AML-193 (cell line): ENCODE data around the gene VNN1.
"Not testable (repeated sequence)": the region's sequence is repeated elsewhere in the genome, so short reads cannot be mapped to it uniquely, and the experiment has no call there.

Experiments used
- DNase-seq, 2 experiments: peaks; one replicate each; lab custom pipeline; 2025; lab: John Stamatoyannopoulos, UW

VNN1 gene

GRCh38 chr6:132725947-132726607, 12.2 kb upstream of the VNN1 start:
- DNase-seq: no peak

GRCh38 chr6:132725471-132725870, 11.6 kb upstream of the VNN1 start:
- DNase-seq: no peak

- no peak for DNase-seq
These were observed 6.0 kb upstream of the VNN1 start for GRCh38 chr6:132719736-132720448.

DNA sequence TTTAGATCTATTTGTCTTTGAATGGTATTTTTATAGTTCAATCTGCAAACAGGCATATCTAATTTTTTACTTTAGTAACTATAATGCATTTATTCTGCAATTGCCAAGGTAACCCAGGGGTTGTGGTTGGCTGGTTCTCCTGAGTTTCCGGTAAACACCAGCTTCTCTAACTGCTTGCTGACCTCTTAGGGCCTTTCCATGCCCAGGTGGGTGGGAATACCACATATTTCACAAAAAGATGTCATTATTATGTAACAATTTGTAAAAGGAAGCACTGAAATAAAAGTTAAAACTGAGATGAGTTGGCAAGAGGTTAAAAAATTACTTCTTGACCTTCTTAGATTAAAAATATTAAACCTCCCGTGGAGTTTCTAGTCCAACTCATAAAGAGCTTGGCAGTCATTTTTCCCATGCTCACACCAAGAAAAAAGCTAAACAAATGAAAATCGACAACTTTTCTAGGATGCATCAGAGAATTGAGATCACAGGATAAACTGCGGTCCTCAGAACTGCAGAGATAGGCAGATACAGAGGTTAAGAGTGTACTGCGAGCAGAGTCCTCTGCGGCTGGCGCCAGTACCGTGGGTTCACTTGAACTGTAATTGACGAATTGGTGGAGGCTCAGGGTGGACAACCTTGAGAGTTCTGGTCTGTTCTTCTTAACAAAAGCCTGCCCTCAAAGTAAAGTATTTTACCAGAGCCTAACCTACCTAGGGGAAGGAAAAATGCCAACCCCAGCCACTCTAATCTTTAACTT, 2.2 kb upstream of the VNN1 start:
- DNase-seq: no peak

DNA sequence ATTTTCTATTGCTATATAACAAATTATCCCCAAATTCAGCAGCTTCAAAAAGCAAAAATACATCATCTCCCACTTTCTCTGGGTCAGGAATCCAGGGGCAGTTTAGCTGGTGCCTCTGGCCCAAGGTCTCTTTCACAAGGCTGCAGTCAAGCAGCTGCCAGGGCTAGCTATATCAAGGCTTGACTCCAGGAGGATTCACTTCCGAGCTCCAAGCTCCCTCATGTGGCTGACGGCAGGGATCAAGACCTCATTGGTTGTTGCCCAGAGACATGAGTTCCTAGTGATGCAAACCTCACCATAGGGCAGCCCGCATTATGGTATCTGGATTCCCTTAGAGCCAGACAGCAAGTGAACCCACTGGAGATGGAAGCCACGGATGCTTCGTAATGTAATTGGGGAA, 1.3 kb upstream of the VNN1 start:
- DNase-seq: no peak

DNA sequence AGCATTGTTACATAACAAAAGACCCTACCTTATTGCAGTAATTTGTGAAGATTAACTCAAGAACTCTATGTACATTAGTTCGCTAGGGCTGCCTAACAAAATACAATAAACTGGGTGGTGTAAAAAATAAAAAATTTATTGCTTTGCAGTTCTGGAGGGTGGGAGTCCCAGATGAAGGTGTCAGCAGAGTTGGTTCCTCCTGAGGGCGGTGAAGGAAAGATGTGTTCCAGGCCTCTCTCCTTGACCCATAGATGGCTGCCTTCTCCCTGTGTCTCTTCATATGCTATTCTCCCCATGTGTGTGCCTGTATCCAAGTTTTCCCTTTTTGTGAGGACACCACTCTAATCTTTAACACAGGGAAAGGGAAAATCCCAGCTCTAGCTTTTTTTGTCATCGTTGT, 305 bp upstream of the VNN1 start:
- no peak for DNase-seq

DNA sequence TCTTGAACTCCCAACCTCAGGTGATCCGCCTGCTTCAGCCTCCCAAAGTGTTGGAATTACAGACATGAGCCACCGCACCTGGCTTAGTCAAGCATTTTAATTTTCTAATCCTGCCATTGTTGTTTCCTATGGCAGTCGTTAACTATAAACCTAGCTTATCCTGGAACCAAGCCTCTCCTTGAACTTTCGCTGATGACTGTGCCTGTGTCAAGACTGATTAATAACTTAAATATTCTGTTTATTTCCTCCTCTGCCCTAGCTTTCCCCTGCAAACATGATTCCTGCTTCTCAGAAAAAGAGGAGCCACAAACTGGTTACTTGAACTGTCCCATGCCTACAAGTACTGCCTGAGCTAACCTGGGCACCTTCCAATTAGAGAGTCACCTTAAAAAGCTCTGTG, 1.5 kb downstream of the VNN1 start:
- DNase-seq: no peak

DNA sequence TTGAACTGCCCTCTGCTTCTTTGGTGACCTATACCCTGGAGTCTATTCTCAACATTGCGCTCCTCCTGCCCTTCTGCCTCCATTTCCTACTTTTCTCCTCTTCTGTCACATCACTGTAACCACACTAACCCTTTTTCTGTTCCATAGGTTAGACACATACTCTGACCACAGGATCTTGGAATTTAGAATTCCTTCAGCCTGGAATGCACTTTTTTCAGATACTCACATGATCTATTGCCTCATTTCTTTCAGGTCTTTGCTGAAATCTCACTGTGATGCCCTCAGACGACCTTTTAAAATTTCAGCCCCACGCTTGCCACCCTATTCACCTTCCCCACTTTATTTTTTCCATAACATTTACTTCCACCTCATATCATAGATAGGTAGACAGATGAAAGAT, 5.1 kb downstream of the VNN1 start:
- DNase-seq: no peak

GRCh38 chr6:132708002-132708401, 5.9 kb downstream of the VNN1 start:
- no peak for DNase-seq

- DNase-seq: not testable (repeated sequence)
These were observed 7.1 kb downstream of the VNN1 start for GRCh38 chr6:132706756-132707155.

GRCh38 chr6:132703936-132704335, 9.9 kb downstream of the VNN1 start:
- DNase-seq: no peak

- no peak for DNase-seq
These were observed 15.2 kb downstream of the VNN1 start for GRCh38 chr6:132698608-132699007.

GRCh38 chr6:132695773-132696172, 18.1 kb downstream of the VNN1 start:
- no peak for DNase-seq

- no peak for DNase-seq
These were observed 20.4 kb downstream of the VNN1 start for GRCh38 chr6:132693478-132693877.

- DNase-seq: no peak
These were observed 23.2 kb downstream of the VNN1 start for GRCh38 chr6:132690678-132691077.

DNA sequence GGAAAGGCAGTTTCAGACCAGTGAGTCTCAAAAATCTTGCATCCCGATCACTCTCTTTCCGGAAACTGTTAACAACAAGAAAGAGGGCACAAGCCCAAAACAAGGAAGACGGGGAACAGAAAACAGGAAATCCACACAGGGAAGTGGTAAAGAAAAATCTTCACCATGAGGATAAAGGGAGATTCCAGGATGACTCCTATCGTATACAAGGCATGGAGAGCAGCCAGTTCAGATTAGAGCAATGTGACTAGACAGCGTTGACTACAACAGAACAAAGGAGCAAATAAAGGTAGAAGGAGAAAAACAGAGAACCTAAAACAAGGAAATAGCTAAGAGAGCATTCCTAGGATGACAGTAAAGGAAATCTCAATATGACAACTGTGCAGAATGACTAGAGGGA, 26.5 kb downstream of the VNN1 start:
- DNase-seq: no peak

- no peak for DNase-seq
These were observed 27.3 kb downstream of the VNN1 start for GRCh38 chr6:132686531-132686930.

GRCh38 chr6:132685009-132685408, 28.8 kb downstream of the VNN1 start:
- no peak for DNase-seq

DNA sequence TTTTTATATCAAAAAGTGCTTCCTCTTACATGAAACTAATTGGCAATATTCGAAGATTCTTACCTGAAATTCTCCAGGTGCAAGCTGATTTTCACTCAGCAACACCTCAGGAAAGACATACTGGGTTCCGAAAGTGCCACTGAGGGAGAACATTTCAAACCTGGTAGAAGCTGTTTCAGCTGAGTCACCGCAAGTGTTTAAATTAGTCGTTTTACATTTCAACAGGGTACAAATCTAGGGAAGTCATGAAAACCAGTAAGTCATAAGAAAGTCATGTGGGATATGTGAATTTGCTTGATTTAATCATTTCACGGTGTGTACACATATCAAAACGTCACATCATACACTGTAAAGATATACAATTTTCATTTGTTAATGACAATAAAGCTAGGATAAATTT, 29.6 kb downstream of the VNN1 start:
- no peak for DNase-seq

GRCh38 chr6:132683543-132683942, 30.3 kb downstream of the VNN1 start:
- DNase-seq: no peak

GRCh38 chr6:132679094-132679493, 34.8 kb downstream of the VNN1 start:
- DNase-seq: not testable (repeated sequence)

- peak; percentile 84 to 86 for DNase-seq
These were observed 38.1 kb downstream of the VNN1 start for GRCh38 chr6:132675749-132676148.

DNA sequence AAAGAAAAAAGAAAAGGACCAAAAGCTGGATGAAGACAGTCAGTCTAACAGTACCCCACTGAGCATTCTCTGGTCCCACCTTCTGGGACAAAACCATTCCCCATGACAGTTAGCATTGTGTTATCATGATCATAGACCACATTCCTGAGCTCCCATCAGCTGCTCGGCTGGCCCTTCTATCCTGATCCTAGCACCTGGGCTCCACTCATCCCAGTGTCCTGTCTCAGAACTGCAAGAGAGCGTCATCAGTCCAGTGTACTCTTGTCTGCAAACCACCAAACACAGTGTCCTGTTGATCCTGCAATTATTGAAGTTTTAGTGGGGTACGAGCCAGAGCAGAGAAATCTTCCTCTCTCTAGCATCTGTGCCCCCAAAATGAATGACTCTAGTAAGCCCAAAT, 38.9 kb downstream of the VNN1 start:
- no peak for DNase-seq
